HepG2 (cell line): ENCODE results near the gene EIF5. TPM values are rescaled to one million over a fixed set of nuclear protein-coding genes. Genes with fewer than 3 reads are reported as not detected.
"Not testable (repeated sequence)": the region's sequence is repeated elsewhere in the genome, so short reads cannot be mapped to it uniquely, and the experiment has no call there.

Experiments
- ATAC-seq: fragments of 200-7000 bp; cut with Tn5 transposase; 3 replicates; pipeline ENCODE4 v1.9.1; 2020; ENCODE audit warnings: mild to moderate bottlenecking, moderate library complexity
- BruUV-seq: library from RNA; stranded (reverse); fragments of 400-500 nt; replicated peaks from 2 replicates; lab custom pipeline; 2021; lab: Mats Ljungman, UMichigan
- CTCF ChIA-PET: fragments of 300-600 bp; formaldehyde crosslinking; extraction: SDS; loops from one replicate; lab custom pipeline; 2021; ENCODE audit warnings: low total read pairs, inconsistent platforms, low intra/inter-chr PET ratio; lab: Yijun Ruan, JAX
- POLR2A ChIA-PET: fragments of 350-600 bp; sonication (Branson Sonifier 250); formaldehyde crosslinking; loops from one replicate; lab custom pipeline; 2020; ENCODE audit warnings: antibody characterized with exemption, inconsistent platforms; lab: Yijun Ruan, JAX
- DNase-seq: peaks from one replicate; pipeline ENCODE4 v3.0.0-alpha.2; 2015; ENCODE audit warnings: low spot score
- FAIRE-seq: peaks from 3 replicates; lab custom pipeline; 2011; peaks lifted over from hg19 to GRCh38; lab: Jason Lieb, UNC
- H2AFZ ChIP-seq: one replicate; pipeline ENCODE4 v1.6.1; 2011; ENCODE audit warnings: low read length, inconsistent platforms
- H3K27ac ChIP-seq: fragments of 300-600 bp; 3 replicates; pipeline ENCODE4 v1.8.0; 2011; ENCODE audit warnings: mixed run types, mild to moderate bottlenecking, mixed read lengths, low read length, inconsistent platforms; ENCODE audit not compliant: insufficient read depth; ENCODE audit errors: extremely low read length
- H3K27me3 ChIP-seq, 2 experiments: fragments of 200-600 bp in 1 of 2; 2 replicates in 1 of 2; 3 replicates in 1 of 2; pipeline versions ENCODE4 v1.6.0 to v1.8.0; 2011; ENCODE audit warnings: low read length in 2 of 2, mild to moderate bottlenecking in 2 of 2, moderate library complexity in 2 of 2, inconsistent platforms in 1 of 2; ENCODE audit not compliant: insufficient read depth in 2 of 2, control insufficient read depth in 1 of 2
- H3K36me3 ChIP-seq, 2 experiments: fragments of 200-600 bp in 1 of 2; replicated peaks in 1 of 2; 2 replicates in 1 of 2; 3 replicates in 1 of 2; pipeline versions ENCODE4 v1.5.1 to v1.8.0; 2011; ENCODE audit warnings: low read length in 2 of 2, inconsistent platforms in 1 of 2; ENCODE audit not compliant: insufficient read depth in 2 of 2, control insufficient read depth in 1 of 2
- H3K4me1 ChIP-seq: 2 replicates; pipeline ENCODE4 v1.5.1; 2012; ENCODE audit warnings: low read length, inconsistent platforms; ENCODE audit not compliant: insufficient read depth
- H3K4me2 ChIP-seq: 2 replicates; pipeline ENCODE4 v1.6.0; 2011; ENCODE audit warnings: low read depth, low read length, inconsistent platforms
- H3K4me3 ChIP-seq, 3 experiments: fragments of 200-600 bp in 1 of 3; sonication (generic), shearing (Covaris generic) in 1 of 3; replicated peaks in 1 of 3; 2 replicates each; pipeline ENCODE4 v1.5.1; 2011 to 2016; ENCODE audit warnings: low read length in 3 of 3, inconsistent platforms in 2 of 3, low read depth in 2 of 3, mild to moderate bottlenecking in 2 of 3, control low read depth in 1 of 3, mixed read lengths in 1 of 3; ENCODE audit not compliant: insufficient read depth in 1 of 3
- H3K79me2 ChIP-seq: one replicate; pipeline ENCODE4 v1.6.1; 2011; ENCODE audit warnings: low read length, inconsistent platforms; ENCODE audit not compliant: insufficient read depth
- H3K9ac ChIP-seq: 2 replicates; pipeline ENCODE4 v1.6.0; 2011; ENCODE audit warnings: mild to moderate bottlenecking, low read depth, low read length, inconsistent platforms; ENCODE audit not compliant: insufficient read depth
- H3K9me3 ChIP-seq: 2 replicates; pipeline ENCODE4 v1.5.1; 2012; ENCODE audit warnings: mild to moderate bottlenecking, low read length
- H4K20me1 ChIP-seq: 2 replicates; pipeline ENCODE4 v1.6.0; 2011; ENCODE audit warnings: inconsistent platforms, mild to moderate bottlenecking, low read length, moderate library complexity; ENCODE audit not compliant: insufficient read depth
- SNAPC4 ChIP-seq: sonication (generic); formaldehyde crosslinking; IDR thresholded peaks from 2 replicates; pipeline ENCODE4 v1.4.0; 2020; ENCODE audit warnings: mild to moderate bottlenecking, missing genetic modification reagents
- ZNF121 ChIP-seq: sonication (generic); formaldehyde crosslinking; IDR thresholded peaks from 2 replicates; pipeline ENCODE4 v1.5.0; 2020; ENCODE audit warnings: mild to moderate bottlenecking, missing genetic modification reagents
- WGBS: methylation state at CpG from one replicate; pipeline ENCODE4 v1.1.6; 2017; ENCODE audit warnings: low lambda C conversion rate; 5-methylcytosine and 5-hydroxymethylcytosine counted together
- in situ Hi-C: cut with HindIII; loops from 2 replicates; pipeline ENCODE4 v1.10.0; 2017; ENCODE audit warnings: low pct_unique_long_range_greater_than_20kb; ENCODE audit not compliant: extremely low pct_ligation_motif_present
- intact Hi-C: fragments of 100-400 bp; cut with micrococcal nuclease; formaldehyde crosslinking; loops from one replicate; pipeline ENCODE4 v1.10.0; 2022; ENCODE audit not compliant: unreplicated experiment
- polyA plus RNA-seq, 8 experiments: library from polyadenylated mRNA; depleted of rRNA in 3 of 8; stranded (reverse) in 7 of 8; unstranded in 1 of 8; fragments of >200 nt; fragmentation: Illumina TruSeq in 4 of 8; extraction: Trizol in 4 of 8; gene quantifications; 2 replicates each; pipeline versions ENCODE4 v1.2.1 to v1.2.3, GENCODE V29; 2011 to 2016; ENCODE audit warnings: low read depth in 4 of 8, missing spikeins in 1 of 8, mixed read lengths in 1 of 8; ENCODE audit not compliant: insufficient read depth in 1 of 8
- total RNA-seq, 5 experiments: library from RNA; depleted of rRNA; stranded (reverse); fragments of >200 nt; fragmentation: Illumina TruSeq; extraction: Trizol; gene quantifications; 2 replicates each; pipeline ENCODE4 v1.2.3, GENCODE V29; 2016; ENCODE audit warnings: low read depth in 1 of 5

EIF5 gene
- total and polyA plus RNA-seq, 2 of the 13 experiments (the other 11 are each of a cell fraction or from before 2014, with no cell fraction given): 189 to 281 TPM

- TF ChIP-seq SNAPC4 (CRISPR knock-in tag): peak; percentile 90
These were observed 22.1 kb downstream of the EIF5 start (continued) for GRCh38 chr14:103356024-103356682.

- POLR2A ChIA-PET: interaction anchor here (0.6 to 4.0 kb wide), 2 partner anchors 13 to 283 kb away, joined by 3 to 33 read pairs; no protein-coding TSS in a partner anchor
- H3K9me3 ChIP-seq, in situ Hi-C loops, H2AFZ ChIP-seq, ATAC-seq, FAIRE-seq, BruUV-seq: not testable (repeated sequence)
- TF ChIP-seq ZNF121 (CRISPR knock-in tag): 0 out of 2 replicates have a peak, but pooled peaks have one; percentile 20
- TF ChIP-seq, all 625 proteins: peak for 1; not testable (repeated sequence) for 624
- H4K20me1 ChIP-seq, H3K27me3 ChIP-seq, H3K36me3 ChIP-seq, H3K27ac ChIP-seq, DNase-seq, H3K4me2 ChIP-seq, H3K9ac ChIP-seq, CTCF ChIA-PET, H3K4me3 ChIP-seq, H3K79me2 ChIP-seq, intact Hi-C loops: not testable (repeated sequence)
- H3K4me1 ChIP-seq: peaks cover 57% of the 10 kb centered on the region
- WGBS: 77% methylated on average over 10 of the region's 10 CpGs
These were observed 23.5 kb downstream of the EIF5 start for GRCh38 chr14:103357552-103357951.
